ENCODE data around the gene NFAT5. TPM values are rescaled to one million over a fixed set of nuclear protein-coding genes. Genes with fewer than 3 reads are reported as not detected.

The NFAT5 gene
- total RNA-seq, 2 donors from 2014 or later: 77.3 to 98.6 TPM

GRCh38 chr16:69754143-69754468 lies 188.3 kb downstream of the NFAT5 start:
- H3K36me3 ChIP-seq: peaks cover 21% of the 10 kb centered on the region
- H3K27ac ChIP-seq: peak overlapping the region in 1 of 2 donors; percentile 9
- no peak for DNase-seq (ENCODE audit: low spot score)
- H3K27me3 ChIP-seq (replicated peaks; ENCODE audit: insufficient read depth): no peaks in the 10 kb centered on the region
- peaks cover 15 to 23% of the 10 kb centered on the region in 2 donors for H3K4me1 ChIP-seq (ENCODE audit: control insufficient read depth in 1 of 2, low read depth in 2 of 2)
- no peak for ATAC-seq (ENCODE audit: insufficient number of reproducible peaks, low FRiP score, low read depth)
- no peaks in the 10 kb centered on the region for H3K9me3 ChIP-seq
- TF ChIP-seq CTCF (IDR thresholded peaks at IDR 0.05): no peak
- H3K4me3 ChIP-seq: peak overlapping the region; percentile 73

Other genes starting within 250 kb of the NFAT5 start
- 10 to 100 TPM; 24.3 to 25.6 TPM for gene PDF, start 235.4 kb upstream of the NFAT5 start, total RNA-seq
- gene COG8, start 226.4 kb upstream of the NFAT5 start, total RNA-seq: 10 to 100 TPM; 39.4 to 51.0 TPM
- gene NIP7, start 226.2 kb upstream of the NFAT5 start, total RNA-seq: 10 to 100 TPM; 11.0 to 33.4 TPM
- 1 to 10 TPM in 1 of 2 donors, not detected in 1; 1.5 TPM for gene TMED6, start 214.2 kb upstream of the NFAT5 start, total RNA-seq
- gene TERF2, start 180.0 kb upstream of the NFAT5 start, total RNA-seq: 10 to 100 TPM; 33.4 to 47.4 TPM
- gene CYB5B, start 141.3 kb upstream of the NFAT5 start, total RNA-seq: 10 to 100 TPM; 12.0 to 54.5 TPM
- gene NQO1, start 160.6 kb downstream of the NFAT5 start, total RNA-seq: 100 to 1,000 TPM in 1 of 2 donors, 10 to 100 TPM in 1; 40.2 to 115 TPM
- gene NOB1, start 189.0 kb downstream of the NFAT5 start, total RNA-seq: 10 to 100 TPM in 1 of 2 donors, 1 to 10 TPM in 1; 7.0 to 38.9 TPM
- 100 to 1,000 TPM; 144 to 146 TPM for gene WWP2, start 196.4 kb downstream of the NFAT5 start, total RNA-seq

Measured in thoracic aorta (tissue), 2 donors.